ENCODE data around the gene HERC4. TPM values are rescaled to one million over a fixed set of nuclear protein-coding genes. Genes with fewer than 3 reads are reported as not detected.
A peak's percentile ranks its signal among the peaks of the same experiment; 100 is the strongest.

Gene HERC4
- total and polyA plus RNA-seq, 9 of the 15 experiments (the other 6 are each of a cell fraction or from before 2014, with no cell fraction given): 12.5 to 33.5 (median 22.8) TPM

DNA sequence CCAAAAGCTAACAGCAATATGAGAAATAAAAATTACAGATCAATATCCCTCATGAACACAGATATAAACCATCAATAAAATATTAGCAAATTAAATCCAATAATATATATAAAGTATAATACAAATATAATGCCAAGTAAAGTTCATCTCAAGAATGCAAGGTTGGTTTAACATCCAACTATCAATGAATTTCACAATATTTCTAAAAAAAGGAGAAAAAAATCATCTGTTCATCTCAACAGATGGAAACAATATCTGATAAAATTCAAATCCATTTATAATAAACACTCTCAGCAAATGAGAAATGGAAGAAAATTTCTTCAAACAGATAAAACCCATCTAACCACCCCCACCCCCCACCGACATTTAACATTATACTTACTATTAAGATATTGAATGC, 103.8 kb downstream of the HERC4 start (continued):
- TF ChIP-seq MECOM (CRISPR knock-in tag; IDR thresholded peaks at IDR 0.05): no peak
- TF ChIP-seq ZNF174 (CRISPR knock-in tag; IDR thresholded peaks at IDR 0.05): no peak
- no peak for TF ChIP-seq ZNF12 (CRISPR knock-in tag; IDR thresholded peaks at IDR 0.05)
- no peak for TF ChIP-seq ZNF3 (CRISPR knock-in tag; IDR thresholded peaks at IDR 0.05)
- TF ChIP-seq, protein P1, sequence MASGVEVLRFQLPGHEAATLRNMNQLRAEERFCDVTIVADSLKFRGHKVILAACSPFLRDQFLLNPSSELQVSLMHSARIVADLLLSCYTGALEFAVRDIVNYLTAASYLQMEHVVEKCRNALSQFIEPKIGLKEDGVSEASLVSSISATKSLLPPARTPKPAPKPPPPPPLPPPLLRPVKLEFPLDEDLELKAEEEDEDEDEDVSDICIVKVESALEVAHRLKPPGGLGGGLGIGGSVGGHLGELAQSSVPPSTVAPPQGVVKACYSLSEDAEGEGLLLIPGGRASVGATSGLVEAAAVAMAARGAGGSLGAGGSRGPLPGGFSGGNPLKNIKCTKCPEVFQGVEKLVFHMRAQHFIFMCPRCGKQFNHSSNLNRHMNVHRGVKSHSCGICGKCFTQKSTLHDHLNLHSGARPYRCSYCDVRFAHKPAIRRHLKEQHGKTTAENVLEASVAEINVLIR (CRISPR knock-in tag; IDR thresholded peaks at IDR 0.05): no peak
- TF ChIP-seq FOXJ3 (CRISPR knock-in tag; IDR thresholded peaks at IDR 0.05): no peak
- TF ChIP-seq FOXJ2 (tag; IDR thresholded peaks at IDR 0.05): no peak
- TF ChIP-seq, protein P2, sequence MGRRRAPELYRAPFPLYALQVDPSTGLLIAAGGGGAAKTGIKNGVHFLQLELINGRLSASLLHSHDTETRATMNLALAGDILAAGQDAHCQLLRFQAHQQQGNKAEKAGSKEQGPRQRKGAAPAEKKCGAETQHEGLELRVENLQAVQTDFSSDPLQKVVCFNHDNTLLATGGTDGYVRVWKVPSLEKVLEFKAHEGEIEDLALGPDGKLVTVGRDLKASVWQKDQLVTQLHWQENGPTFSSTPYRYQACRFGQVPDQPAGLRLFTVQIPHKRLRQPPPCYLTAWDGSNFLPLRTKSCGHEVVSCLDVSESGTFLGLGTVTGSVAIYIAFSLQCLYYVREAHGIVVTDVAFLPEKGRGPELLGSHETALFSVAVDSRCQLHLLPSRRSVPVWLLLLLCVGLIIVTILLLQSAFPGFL (CRISPR knock-in tag; IDR thresholded peaks at IDR 0.05): no peak
- no peak for TF ChIP-seq L3MBTL2 (IDR thresholded peaks at IDR 0.05)
- no peak for TF ChIP-seq BCL6 (CRISPR knock-in tag; IDR thresholded peaks at IDR 0.05)
- TF ChIP-seq VEZF1 (CRISPR knock-in tag; IDR thresholded peaks at IDR 0.05): no peak
- no peak for TF ChIP-seq RBM25 (IDR thresholded peaks at IDR 0.05; ENCODE audit: low read depth, low read length, severe bottlenecking)
- TF ChIP-seq SETDB1 (IDR thresholded peaks at IDR 0.05; ENCODE audit: low read length): no peak
- no peak for TF ChIP-seq ZNF583 (CRISPR knock-in tag; IDR thresholded peaks at IDR 0.05)
- peak; percentile 98 for TF ChIP-seq ZNF324 (CRISPR knock-in tag; IDR thresholded peaks at IDR 0.05)
- TF ChIP-seq TRIM28 (IDR thresholded peaks at IDR 0.05): peak; percentile 64
- no peak for TF ChIP-seq BMI1 (IDR thresholded peaks at IDR 0.05; ENCODE audit: low read length)
- no peak for TF ChIP-seq PML (IDR thresholded peaks at IDR 0.05; ENCODE audit: low read length)
- TF ChIP-seq EHMT2 (IDR thresholded peaks at IDR 0.05): no peak
- TF ChIP-seq ZNF263 (CRISPR knock-in tag; IDR thresholded peaks at IDR 0.05; ENCODE audit: borderline replicate concordance): no peak
- no peak for TF ChIP-seq KLF6 (CRISPR knock-in tag; IDR thresholded peaks at IDR 0.05; ENCODE audit: borderline replicate concordance)
- no peak for TF ChIP-seq CEBPG (CRISPR knock-in tag; IDR thresholded peaks at IDR 0.05)
- TF ChIP-seq CEBPG (tag; conservative IDR thresholded peaks at IDR 0.05 in 1 of 2, IDR thresholded peaks at IDR 0.05 in 1 of 2): peak in 1 of 2 experiments; percentile 83; a peak in 2 of 4 replicates
- TF ChIP-seq, protein P3, sequence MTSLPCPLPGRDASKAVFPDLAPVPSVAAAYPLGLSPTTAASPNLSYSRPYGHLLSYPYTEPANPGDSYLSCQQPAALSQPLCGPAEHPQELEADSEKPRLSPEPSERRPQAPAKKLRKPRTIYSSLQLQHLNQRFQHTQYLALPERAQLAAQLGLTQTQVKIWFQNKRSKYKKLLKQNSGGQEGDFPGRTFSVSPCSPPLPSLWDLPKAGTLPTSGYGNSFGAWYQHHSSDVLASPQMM (CRISPR knock-in tag; IDR thresholded peaks at IDR 0.05): no peak
- no peak for TF ChIP-seq HMG20B (CRISPR knock-in tag; IDR thresholded peaks at IDR 0.05)
- TF ChIP-seq, protein P4, sequence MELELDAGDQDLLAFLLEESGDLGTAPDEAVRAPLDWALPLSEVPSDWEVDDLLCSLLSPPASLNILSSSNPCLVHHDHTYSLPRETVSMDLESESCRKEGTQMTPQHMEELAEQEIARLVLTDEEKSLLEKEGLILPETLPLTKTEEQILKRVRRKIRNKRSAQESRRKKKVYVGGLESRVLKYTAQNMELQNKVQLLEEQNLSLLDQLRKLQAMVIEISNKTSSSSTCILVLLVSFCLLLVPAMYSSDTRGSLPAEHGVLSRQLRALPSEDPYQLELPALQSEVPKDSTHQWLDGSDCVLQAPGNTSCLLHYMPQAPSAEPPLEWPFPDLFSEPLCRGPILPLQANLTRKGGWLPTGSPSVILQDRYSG (tag; conservative IDR thresholded peaks at IDR 0.05; ENCODE audit: low read depth): no peak
- TF ChIP-seq ZNF75A (CRISPR knock-in tag; IDR thresholded peaks at IDR 0.05): no peak
